ENCODE results near the gene PBX2.

PBX2 gene

GRCh38 chr6:32176476-32177182, 13.4 kb downstream of the PBX2 start:
- DNase-seq (ENCODE audit: low spot score) = no peak
- no peaks in the 10 kb centered on the region for H3K27me3 Mint-ChIP-seq (ENCODE audit: low read depth)
- H3K9me3 Mint-ChIP-seq = no peaks in the 10 kb centered on the region
- H3K4me3 Mint-ChIP-seq = peak overlapping the region; percentile 97
- H3K27ac Mint-ChIP-seq = peak overlapping the region; percentile 98
- H3K4me1 Mint-ChIP-seq (ENCODE audit: low read depth) = peaks cover 45% of the 10 kb centered on the region
- peaks cover 22% of the 10 kb centered on the region for H3K36me3 Mint-ChIP-seq (ENCODE audit: low read depth)

- Mint-ChIP-seq H3K4me3 (peak within 1 kb of the TSS; percentile 97), H3K27ac (peak within 1 kb of the TSS; percentile 98), H3K27me3 (ENCODE audit: low read depth) (no peaks in the 10 kb centered on the region), H3K36me3 (ENCODE audit: low read depth) (peaks cover 21% of the 10 kb centered on the region), H3K4me1 (ENCODE audit: low read depth) (peaks cover 47% of the 10 kb centered on the region), H3K9me3 (no peaks in the 10 kb centered on the region)
- peak; percentile 93 for DNase-seq (ENCODE audit: low spot score)
These were observed 14.1 kb downstream of the PBX2 start, which contains the start of gene AGPAT1 for GRCh38 chr6:32175711-32176475. TSS of gene AGPAT1 (minus strand) at chr6:32176084. CDS start at chr6:32171496, 4,588 bp downstream.

GRCh38 chr6:32175322-32175710, 14.7 kb downstream of the PBX2 start:
- Mint-ChIP-seq H3K36me3 (ENCODE audit: low read depth) (peaks cover 18% of the 10 kb centered on the region), H3K4me1 (ENCODE audit: low read depth) (peaks cover 47% of the 10 kb centered on the region)

DNA sequence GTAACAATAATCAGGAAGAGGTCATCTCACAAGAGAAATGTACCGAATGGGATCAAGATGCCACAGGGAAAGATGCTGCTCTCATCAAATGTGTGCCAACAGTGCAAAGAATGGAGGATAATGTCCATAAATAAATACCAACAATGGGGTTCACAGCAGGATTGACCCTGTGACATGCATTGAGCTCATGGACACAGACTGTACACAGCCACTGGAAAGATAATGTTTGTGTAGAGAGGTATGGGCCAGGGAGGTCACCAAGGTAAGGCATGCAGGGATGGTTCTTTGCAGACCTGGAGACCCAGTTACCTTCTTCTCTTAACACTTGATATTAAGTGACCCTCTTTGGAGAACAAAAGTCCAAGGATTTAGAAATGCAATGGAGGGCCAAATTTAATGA, 15.6 kb downstream of the PBX2 start:
- H3K4me3 Mint-ChIP-seq = peak overlapping the region; percentile 97
- peaks cover 45% of the 10 kb centered on the region for H3K4me1 Mint-ChIP-seq (ENCODE audit: low read depth)
- no peaks in the 10 kb centered on the region for H3K9me3 Mint-ChIP-seq
- no peaks in the 10 kb centered on the region for H3K27me3 Mint-ChIP-seq (ENCODE audit: low read depth)
- peaks cover 21% of the 10 kb centered on the region for H3K36me3 Mint-ChIP-seq (ENCODE audit: low read depth)
- DNase-seq (ENCODE audit: low spot score) = no peak
- no peak overlapping the region for H3K27ac Mint-ChIP-seq

More at GRCh38 chr6:32175322-32175710, 14.7 kb downstream of the PBX2 start:
- H3K9me3 Mint-ChIP-seq = no peaks in the 10 kb centered on the region
- H3K4me3 Mint-ChIP-seq = peak overlapping the region; percentile 97
- no peaks in the 10 kb centered on the region for H3K27me3 Mint-ChIP-seq (ENCODE audit: low read depth)
- peak overlapping the region; percentile 70 for H3K27ac Mint-ChIP-seq
- no peak for DNase-seq (ENCODE audit: low spot score)

- no peak for DNase-seq (ENCODE audit: low spot score)
- Mint-ChIP-seq H3K4me1 (ENCODE audit: low read depth) (peaks cover 36% of the 10 kb centered on the region), H3K9me3 (no peaks in the 10 kb centered on the region), H3K27ac (peak overlapping the region; percentile 56), H3K4me3 (no peak overlapping the region), H3K27me3 (ENCODE audit: low read depth) (no peaks in the 10 kb centered on the region), H3K36me3 (ENCODE audit: low read depth) (peaks cover 19% of the 10 kb centered on the region)
These were observed 16.8 kb downstream of the PBX2 start for GRCh38 chr6:32173051-32173727.

DNA sequence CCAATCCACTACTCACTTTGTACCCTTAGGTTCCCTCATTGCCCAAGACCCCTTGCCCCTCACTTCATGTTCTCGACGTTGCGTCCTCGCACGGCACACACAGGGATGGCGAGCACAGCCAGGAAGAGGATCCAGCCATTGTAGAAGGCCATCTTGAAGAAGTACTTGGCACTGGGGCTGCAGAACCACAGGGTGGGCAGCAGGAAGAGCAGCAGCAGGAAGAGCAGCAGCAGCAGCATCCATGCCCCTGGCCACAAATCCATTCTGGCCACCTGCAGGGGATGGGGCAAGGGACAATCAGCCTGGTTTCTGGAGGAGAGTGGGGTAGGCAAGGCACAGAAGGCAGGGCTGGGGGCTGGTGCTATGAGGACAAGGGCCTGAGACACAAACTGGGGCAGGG, 18.8 kb downstream of the PBX2 start:
- DNase-seq (ENCODE audit: low spot score) = no peak
- Mint-ChIP-seq H3K9me3 (no peaks in the 10 kb centered on the region), H3K4me1 (ENCODE audit: low read depth) (peaks cover 24% of the 10 kb centered on the region), H3K27me3 (ENCODE audit: low read depth) (no peaks in the 10 kb centered on the region), H3K4me3 (no peak overlapping the region), H3K36me3 (ENCODE audit: low read depth) (peaks cover 25% of the 10 kb centered on the region), H3K27ac (no peak overlapping the region)

GRCh38 chr6:32170294-32170693, 19.7 kb downstream of the PBX2 start:
- H3K4me3 Mint-ChIP-seq = no peak overlapping the region
- peaks cover 25% of the 10 kb centered on the region for H3K36me3 Mint-ChIP-seq (ENCODE audit: low read depth)
- peaks cover 22% of the 10 kb centered on the region for H3K4me1 Mint-ChIP-seq (ENCODE audit: low read depth)
- H3K27me3 Mint-ChIP-seq (ENCODE audit: low read depth) = no peaks in the 10 kb centered on the region
- DNase-seq (ENCODE audit: low spot score) = no peak
- H3K27ac Mint-ChIP-seq = no peak overlapping the region
- no peaks in the 10 kb centered on the region for H3K9me3 Mint-ChIP-seq

GRCh38 chr6:32168807-32169591, 21.0 kb downstream of the PBX2 start:
- DNase-seq (ENCODE audit: low spot score) = no peak
- no peaks in the 10 kb centered on the region for H3K27me3 Mint-ChIP-seq (ENCODE audit: low read depth)
- peaks cover 26% of the 10 kb centered on the region for H3K36me3 Mint-ChIP-seq (ENCODE audit: low read depth)
- no peaks in the 10 kb centered on the region for H3K9me3 Mint-ChIP-seq
- H3K4me1 Mint-ChIP-seq (ENCODE audit: low read depth) = peaks cover 16% of the 10 kb centered on the region
- no peak overlapping the region for H3K4me3 Mint-ChIP-seq
- H3K27ac Mint-ChIP-seq = no peak overlapping the region

- Mint-ChIP-seq H3K27me3 (ENCODE audit: low read depth) (no peaks in the 10 kb centered on the region), H3K4me3 (no peak overlapping the region), H3K4me1 (ENCODE audit: low read depth) (peaks cover 10% of the 10 kb centered on the region), H3K27ac (no peak overlapping the region), H3K9me3 (no peaks in the 10 kb centered on the region), H3K36me3 (ENCODE audit: low read depth) (peaks cover 26% of the 10 kb centered on the region)
- no peak for DNase-seq (ENCODE audit: low spot score)
These were observed 21.7 kb downstream of the PBX2 start for GRCh38 chr6:32168350-32168749.

DNA sequence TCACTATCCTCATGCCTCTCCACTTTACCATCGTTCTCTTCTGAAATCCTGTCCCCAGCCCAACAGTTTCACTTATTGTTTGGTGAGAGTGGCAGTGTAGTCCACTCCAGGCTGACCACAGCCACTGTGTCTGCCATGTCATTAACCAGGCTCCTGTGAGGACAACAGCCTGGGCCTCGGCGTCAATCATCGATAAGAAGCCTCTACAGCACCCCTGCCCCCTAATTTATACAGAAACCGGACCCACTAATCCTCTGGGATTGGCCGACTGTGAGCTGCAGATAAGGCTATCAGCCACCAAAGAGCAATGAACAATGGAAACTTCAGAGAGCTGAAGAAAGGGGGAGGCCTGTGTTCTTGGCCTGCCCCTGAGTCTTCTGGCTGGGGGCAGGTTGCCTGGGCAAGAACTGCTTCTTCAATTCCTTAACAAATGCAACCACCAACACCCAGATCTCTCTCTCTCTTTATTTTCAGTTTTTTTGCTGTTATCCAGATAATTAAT, 22.2 kb downstream of the PBX2 start:
- DNase-seq (ENCODE audit: low spot score) = no peak
- no peaks in the 10 kb centered on the region for H3K9me3 Mint-ChIP-seq

GRCh38 chr6:32167154-32167760, 22.7 kb downstream of the PBX2 start:
- no peak for DNase-seq (ENCODE audit: low spot score)
- H3K27ac Mint-ChIP-seq = no peak overlapping the region
- H3K9me3 Mint-ChIP-seq = no peaks in the 10 kb centered on the region

More for the DNA sequence above, 22.2 kb downstream of the PBX2 start:
- Mint-ChIP-seq H3K27ac (no peak overlapping the region), H3K4me1 (ENCODE audit: low read depth) (peaks cover 5% of the 10 kb centered on the region), H3K4me3 (no peak overlapping the region), H3K27me3 (ENCODE audit: low read depth) (no peaks in the 10 kb centered on the region), H3K36me3 (ENCODE audit: low read depth) (peaks cover 26% of the 10 kb centered on the region)

DNA sequence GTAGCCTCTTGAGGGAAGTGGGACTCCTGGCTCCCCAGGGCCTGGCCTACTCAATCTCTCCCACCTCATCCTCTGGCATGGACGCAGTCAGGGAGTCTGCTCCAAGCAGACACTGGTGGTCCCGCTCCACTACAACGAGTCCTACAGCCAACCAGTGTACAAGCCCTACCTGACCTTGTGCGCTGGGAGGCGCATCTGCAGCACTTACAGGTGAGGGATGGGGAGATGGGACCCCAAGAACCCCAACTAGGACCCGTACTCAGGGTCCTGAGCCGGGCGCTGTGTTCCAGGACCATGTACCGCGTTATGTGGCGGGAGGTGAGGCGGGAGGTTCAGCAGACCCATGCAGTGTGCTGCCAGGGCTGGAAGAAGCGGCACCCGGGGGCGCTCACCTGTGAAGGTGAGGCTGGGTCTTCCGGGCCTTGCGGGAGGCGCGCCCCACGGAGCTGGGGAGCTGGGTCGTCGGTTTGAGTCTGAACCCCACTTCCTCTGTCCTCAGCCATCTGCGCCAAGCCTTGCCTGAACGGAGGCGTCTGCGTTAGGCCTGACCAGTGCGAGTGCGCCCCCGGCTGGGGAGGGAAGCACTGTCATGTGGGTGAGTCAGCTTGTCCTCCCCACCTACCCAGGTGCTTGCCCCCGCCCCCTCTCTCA, 23.5 kb downstream of the PBX2 start:
- H3K36me3 Mint-ChIP-seq (ENCODE audit: low read depth) = peaks cover 26% of the 10 kb centered on the region

More at GRCh38 chr6:32167154-32167760, 22.7 kb downstream of the PBX2 start:
- peaks cover 2% of the 10 kb centered on the region for H3K4me1 Mint-ChIP-seq (ENCODE audit: low read depth)
- no peak overlapping the region for H3K4me3 Mint-ChIP-seq
- H3K36me3 Mint-ChIP-seq (ENCODE audit: low read depth) = peaks cover 26% of the 10 kb centered on the region
- H3K27me3 Mint-ChIP-seq (ENCODE audit: low read depth) = no peaks in the 10 kb centered on the region

More for the DNA sequence above, 23.5 kb downstream of the PBX2 start:
- Mint-ChIP-seq H3K27me3 (ENCODE audit: low read depth) (no peaks in the 10 kb centered on the region), H3K4me1 (ENCODE audit: low read depth) (peaks cover 2% of the 10 kb centered on the region), H3K27ac (no peak overlapping the region), H3K9me3 (no peaks in the 10 kb centered on the region), H3K4me3 (no peak overlapping the region)
- no peak for DNase-seq (ENCODE audit: low spot score)

Measured in T-helper 2 cell treated with Interferon-gamma antibody and Interleukin-4, amounts not matched to agents 5 μg/mL and 100 μg/mL, for 36 hours (primary cell).